GM13976 (cell line): ENCODE data around the gene HOXB2.

Experiments
- DNase-seq: peaks from one replicate; pipeline ENCODE4 v3.0.0; 2012; ENCODE audit warnings: low spot score
- CTCF ChIP-seq: IDR thresholded peaks from 2 replicates; pipeline ENCODE4 v1.5.1; 2012; ENCODE audit warnings: borderline replicate concordance, mild to moderate bottlenecking; ENCODE audit not compliant: insufficient read depth; ENCODE audit errors: extremely low read depth, missing control alignments, control extremely low read depth
- in situ Hi-C: fragments of 300-500 bp; cut with MboI; formaldehyde crosslinking; loops from one replicate; pipeline ENCODE4 v1.12.0; 2022; ENCODE audit warnings: low sequenced_read_pairs, mixed read lengths, inconsistent platforms; ENCODE audit not compliant: unreplicated experiment

The HOXB2 gene

GRCh38 chr17:48555258-48556228, 10.6 kb upstream of the HOXB2 start:
- in situ Hi-C loops, result no loop called here
- peak; percentile 58 for DNase-seq
- no peak for TF ChIP-seq CTCF

GRCh38 chr17:48554412-48555257, 9.7 kb upstream of the HOXB2 start:
- no peak for DNase-seq
- in situ Hi-C loops, result no loop called here
- TF ChIP-seq CTCF, result no peak

- no peak for TF ChIP-seq CTCF
- no peak for DNase-seq
These were observed 8.9 kb upstream of the HOXB2 start for GRCh38 chr17:48553826-48554225.

GRCh38 chr17:48553190-48553547, 8.3 kb upstream of the HOXB2 start:
- in situ Hi-C loops, result no loop called here
- no peak for DNase-seq
- no peak for TF ChIP-seq CTCF

More at GRCh38 chr17:48553826-48554225, 8.9 kb upstream of the HOXB2 start:
- in situ Hi-C loops, result no loop called here

- TF ChIP-seq CTCF, result no peak
- no peak for DNase-seq
- in situ Hi-C loops, result no loop called here
These were observed 7.7 kb upstream of the HOXB2 start for GRCh38 chr17:48552466-48553189.
